Measurements from ENCODE around the gene TTLL5. TPM values are rescaled to one million over a fixed set of nuclear protein-coding genes. Genes with fewer than 3 reads are reported as not detected.

The TTLL5 gene
- total RNA-seq, 4 donors from 2014 or later: 32.4 to 183 (median 40.6) TPM

DNA sequence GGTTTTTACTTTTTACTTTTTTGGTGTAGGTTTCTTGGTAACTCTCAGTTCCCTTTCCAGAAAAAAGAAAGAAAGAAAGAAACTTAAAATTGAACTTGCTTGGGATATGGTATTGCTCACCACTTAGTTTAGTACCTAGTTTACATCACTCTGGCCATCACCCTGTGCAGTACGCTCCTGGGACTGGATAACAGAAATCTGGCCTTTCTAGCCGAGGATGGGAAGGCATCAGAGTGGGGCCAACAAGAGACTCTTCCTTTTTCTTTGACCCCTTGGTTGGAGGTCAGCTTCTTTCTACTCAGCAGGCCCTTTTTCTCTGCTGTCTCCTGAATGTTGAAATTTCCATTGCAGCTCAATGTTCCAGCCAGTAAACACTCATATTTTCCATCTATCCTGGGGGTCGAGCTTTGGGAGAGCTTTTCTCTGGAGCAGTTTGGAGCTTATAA, 164.1 kb downstream of the TTLL5 start:
- peak in 1 of 2 donors; percentile 27 for DNase-seq
- no peak for TF ChIP-seq POLR2A (IDR thresholded peaks at IDR 0.05)
- TF ChIP-seq, protein P1, sequence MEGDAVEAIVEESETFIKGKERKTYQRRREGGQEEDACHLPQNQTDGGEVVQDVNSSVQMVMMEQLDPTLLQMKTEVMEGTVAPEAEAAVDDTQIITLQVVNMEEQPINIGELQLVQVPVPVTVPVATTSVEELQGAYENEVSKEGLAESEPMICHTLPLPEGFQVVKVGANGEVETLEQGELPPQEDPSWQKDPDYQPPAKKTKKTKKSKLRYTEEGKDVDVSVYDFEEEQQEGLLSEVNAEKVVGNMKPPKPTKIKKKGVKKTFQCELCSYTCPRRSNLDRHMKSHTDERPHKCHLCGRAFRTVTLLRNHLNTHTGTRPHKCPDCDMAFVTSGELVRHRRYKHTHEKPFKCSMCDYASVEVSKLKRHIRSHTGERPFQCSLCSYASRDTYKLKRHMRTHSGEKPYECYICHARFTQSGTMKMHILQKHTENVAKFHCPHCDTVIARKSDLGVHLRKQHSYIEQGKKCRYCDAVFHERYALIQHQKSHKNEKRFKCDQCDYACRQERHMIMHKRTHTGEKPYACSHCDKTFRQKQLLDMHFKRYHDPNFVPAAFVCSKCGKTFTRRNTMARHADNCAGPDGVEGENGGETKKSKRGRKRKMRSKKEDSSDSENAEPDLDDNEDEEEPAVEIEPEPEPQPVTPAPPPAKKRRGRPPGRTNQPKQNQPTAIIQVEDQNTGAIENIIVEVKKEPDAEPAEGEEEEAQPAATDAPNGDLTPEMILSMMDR (IDR thresholded peaks at IDR 0.05): no peak
- Histone ChIP-seq H3K27me3 (no peaks in the 10 kb centered on the region), H3K36me3 (no peaks in the 10 kb centered on the region), H3K27ac (peak overlapping the region; percentile 82 to 89), H3K4me3 (no peak overlapping the region), H3K4me1 (peaks cover 11 to 22% of the 10 kb centered on the region in 2 donors), H3K9me3 (no peaks in the 10 kb centered on the region)
- intact Hi-C loops (cut with DNase I; ENCODE audit: low total_unique reads): no loop called here

DNA sequence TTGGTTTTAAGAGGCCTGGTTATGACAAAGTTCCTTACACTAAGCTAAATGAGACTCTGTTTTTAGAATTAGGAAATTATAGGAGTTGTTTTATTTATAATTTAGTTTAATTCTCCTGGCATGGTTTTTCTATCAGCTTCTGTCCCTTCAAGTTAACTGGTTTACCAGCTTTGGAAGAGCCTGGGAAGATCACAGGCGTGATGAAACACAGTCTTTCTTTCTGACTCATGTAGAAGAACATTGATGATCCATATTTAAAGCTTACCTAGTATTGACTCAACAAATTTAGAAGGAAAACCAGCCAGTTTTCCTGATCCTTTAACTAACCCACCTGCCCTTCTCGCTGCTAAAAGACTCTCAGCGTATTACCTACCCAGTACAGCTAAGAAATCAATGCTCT, 165.6 kb downstream of the TTLL5 start:
- H3K4me3 ChIP-seq: no peak overlapping the region
- H3K9me3 ChIP-seq: no peaks in the 10 kb centered on the region
- no peaks in the 10 kb centered on the region for H3K27me3 ChIP-seq
- TF ChIP-seq, protein P1 (IDR thresholded peaks at IDR 0.05): no peak
- TF ChIP-seq POLR2A (IDR thresholded peaks at IDR 0.05): no peak
- H3K4me1 ChIP-seq: peaks cover 11 to 22% of the 10 kb centered on the region in 2 donors
- no peak for DNase-seq
- intact Hi-C loops (cut with DNase I; ENCODE audit: low total_unique reads): no loop called here
- H3K36me3 ChIP-seq: no peaks in the 10 kb centered on the region
- peak overlapping the region; percentile 82 to 89 for H3K27ac ChIP-seq

DNA sequence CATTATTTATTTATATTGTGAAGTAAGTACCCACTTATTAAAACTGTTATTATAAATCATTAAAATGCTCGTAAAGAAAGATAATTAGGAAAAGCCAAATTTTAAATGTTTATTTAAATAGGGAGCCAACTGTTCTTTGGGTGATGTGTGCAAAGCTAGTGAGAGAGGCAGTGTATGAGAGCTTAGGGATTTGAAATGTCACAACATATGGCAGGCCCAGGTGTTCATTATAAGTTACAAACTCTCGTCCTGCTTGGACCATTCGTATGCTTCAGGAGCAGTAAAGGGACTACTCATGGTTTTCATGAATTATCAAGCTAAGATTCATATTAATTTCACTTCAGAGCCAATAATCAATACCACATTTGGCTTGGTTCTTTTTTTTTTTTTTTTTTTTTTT, 166.3 kb downstream of the TTLL5 start:
- Histone ChIP-seq H3K9me3 (no peaks in the 10 kb centered on the region), H3K27ac (peak overlapping the region in 1 of 2 donors; percentile 82), H3K36me3 (no peaks in the 10 kb centered on the region), H3K4me3 (no peak overlapping the region), H3K4me1 (peaks cover 11 to 18% of the 10 kb centered on the region in 2 donors), H3K27me3 (no peaks in the 10 kb centered on the region)
- no peak for DNase-seq
- intact Hi-C loops (cut with DNase I; ENCODE audit: low total_unique reads): no loop called here
- TF ChIP-seq POLR2A (IDR thresholded peaks at IDR 0.05): no peak
- TF ChIP-seq, protein P1 (IDR thresholded peaks at IDR 0.05): no peak

DNA sequence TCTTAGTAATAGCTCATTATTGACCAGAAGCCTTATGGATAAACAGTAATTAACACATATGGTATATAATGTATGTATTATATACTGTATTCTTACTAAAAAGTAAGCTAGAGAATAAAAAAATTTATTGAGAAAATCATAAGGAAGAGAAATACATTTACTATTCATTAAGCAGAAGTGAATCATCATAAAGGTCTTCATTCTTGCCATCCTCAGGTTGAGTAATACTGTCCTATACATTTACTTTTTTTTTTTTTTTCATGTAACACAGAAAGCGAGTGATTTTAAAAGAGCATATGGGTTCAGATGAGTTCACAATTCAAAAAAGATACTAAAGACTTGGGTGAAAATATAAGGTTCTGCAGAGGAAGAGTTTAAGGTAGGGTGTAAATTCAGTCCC, 168.3 kb downstream of the TTLL5 start:
- Histone ChIP-seq H3K9me3 (no peaks in the 10 kb centered on the region), H3K36me3 (no peaks in the 10 kb centered on the region), H3K4me1 (peaks cover 4 to 8% of the 10 kb centered on the region in 2 donors), H3K27ac (no peak overlapping the region), H3K27me3 (no peaks in the 10 kb centered on the region), H3K4me3 (no peak overlapping the region)
- DNase-seq: no peak
- TF ChIP-seq, protein P1 (IDR thresholded peaks at IDR 0.05): no peak
- TF ChIP-seq POLR2A (IDR thresholded peaks at IDR 0.05): no peak
- intact Hi-C loops (cut with DNase I; ENCODE audit: low total_unique reads): no loop called here

DNA sequence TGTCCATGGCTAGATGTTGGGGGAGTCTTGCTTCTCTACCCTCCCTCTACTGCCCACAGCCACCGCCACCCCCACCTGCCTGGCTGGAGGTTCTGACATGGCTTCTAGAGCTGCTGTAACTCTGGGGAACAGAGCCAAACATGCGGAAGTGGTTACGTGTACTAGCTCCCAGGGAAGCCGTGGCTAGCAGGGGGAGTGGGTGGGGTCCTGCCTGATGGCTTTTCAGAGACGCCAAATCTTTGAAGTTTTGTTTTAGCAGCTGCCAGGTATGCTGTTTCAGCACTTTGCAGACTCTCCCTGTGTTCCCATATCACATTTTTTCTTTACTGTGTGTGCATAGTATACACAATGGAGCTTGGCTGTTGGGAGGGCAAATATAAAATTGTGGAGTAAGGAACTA, 170.4 kb downstream of the TTLL5 start:
- peak; percentile 80 to 85 for DNase-seq
- intact Hi-C loops (cut with DNase I; ENCODE audit: low total_unique reads): no loop called here
- TF ChIP-seq, protein P1 (IDR thresholded peaks at IDR 0.05): no peak
- no peak for TF ChIP-seq POLR2A (IDR thresholded peaks at IDR 0.05)
- Histone ChIP-seq H3K4me1 (no peaks in the 10 kb centered on the region), H3K27me3 (no peaks in the 10 kb centered on the region), H3K36me3 (no peaks in the 10 kb centered on the region), H3K27ac (peak overlapping the region; percentile 76 to 83), H3K9me3 (no peaks in the 10 kb centered on the region), H3K4me3 (no peak overlapping the region)
